Right lobe of liver (tissue), 6 donors: ENCODE data around the gene FAM180B. TPM values are rescaled to one million over a fixed set of nuclear protein-coding genes. Genes with fewer than 3 reads are reported as not detected.

ENCODE experiments used
- ATAC-seq, 4 donors: fragments of 200-7000 bp; cut with Tn5 transposase; one replicate each; pipeline ENCODE4 v1.9.1; 2020; ENCODE audit warnings: mild to moderate bottlenecking in 4 of 4, moderate library complexity in 4 of 4
- DNase-seq, 3 donors: peaks; one replicate each; pipeline ENCODE4 v3.0.0-alpha.2; 2020
- H3K27ac ChIP-seq, 3 donors: fragments of 200-600 bp; one replicate each; pipeline ENCODE4 v1.8.0; 2022
- H3K27me3 ChIP-seq, 2 donors: fragments of 200-600 bp; one replicate each; pipeline ENCODE4 v1.8.0; 2022
- H3K36me3 ChIP-seq, 4 donors: fragments of 200-600 bp; sonication (generic) in 1 of 4; one replicate each; pipeline versions ENCODE4 v1.5.1 to v1.8.0; 2017 to 2022; ENCODE audit warnings: control low read depth in 1 of 4
- H3K4me1 ChIP-seq, 4 donors: fragments of 200-600 bp; sonication (generic) in 1 of 4; one replicate each; pipeline versions ENCODE4 v1.5.1 to v1.8.0; 2017 to 2022; ENCODE audit warnings: control low read depth in 1 of 4
- H3K4me3 ChIP-seq, 3 donors: fragments of 200-600 bp; one replicate each; pipeline ENCODE4 v1.8.0; 2022
- H3K9me3 ChIP-seq, 4 donors: fragments of 200-600 bp; sonication (generic) in 1 of 4; one replicate each; pipeline versions ENCODE4 v1.5.1 to v1.8.0; 2017 to 2022; ENCODE audit warnings: control low read depth in 1 of 4
- POLR2A ChIP-seq: fragments of 450-650 bp; IDR thresholded peaks from one replicate; pipeline ENCODE4 v1.6.1; 2017; ENCODE audit warnings: antibody characterized with exemption, mild to moderate bottlenecking
- WGBS: methylation state at CpG from one replicate; pipeline ENCODE4 v1.1.6; 2018; ENCODE audit warnings: low coverage, low lambda C conversion rate; ENCODE audit not compliant: insufficient coverage; ENCODE audit errors: missing lambda C conversion rate; 5-methylcytosine and 5-hydroxymethylcytosine counted together
- intact Hi-C, 2 donors: fragments of 100-400 bp; cut with DNase I; formaldehyde crosslinking; loops; one replicate each; pipeline versions ENCODE4 v1.11.2 to v1.14.1; 2022
- total RNA-seq, 6 experiments: library from RNA; depleted of rRNA in 2 of 6; stranded (reverse); fragments of >200 nt in 2 of 6; fragmentation: NEBNext Ultra II Directional in 3 of 6; extraction: Animal tissue kit (Norgen Biotek cat#: 25700) in 3 of 6; gene quantifications; one replicate each; pipeline versions ENCODE4 v1.1.0 to v1.2.4, GENCODE V29; 2016 to 2023
- TF ChIP-seq, protein P1 (sequence below), 4 donors: fragments of 200-600 bp in 3 of 4; fragments of 450-650 bp in 1 of 4; IDR thresholded peaks; one replicate each; pipeline versions ENCODE4 v1.5.1 to v1.8.0; 2016 to 2022; ENCODE audit warnings: antibody characterized with exemption in 4 of 4, mild to moderate bottlenecking in 2 of 4
- donor health status: DM: no; HTN: yes; CAD: no.
- donor health status: DM: no; HTN: no; CAD: no.
- donor health status: DM: no; HTN: no; CAD: no.
- donor health status: DM: no; HTN: yes; CAD: no.
- donor health status: DM: no; HTN: yes; CAD: no.

The FAM180B gene
- total RNA-seq, 6 experiments from 2014 or later = not detected

DNA sequence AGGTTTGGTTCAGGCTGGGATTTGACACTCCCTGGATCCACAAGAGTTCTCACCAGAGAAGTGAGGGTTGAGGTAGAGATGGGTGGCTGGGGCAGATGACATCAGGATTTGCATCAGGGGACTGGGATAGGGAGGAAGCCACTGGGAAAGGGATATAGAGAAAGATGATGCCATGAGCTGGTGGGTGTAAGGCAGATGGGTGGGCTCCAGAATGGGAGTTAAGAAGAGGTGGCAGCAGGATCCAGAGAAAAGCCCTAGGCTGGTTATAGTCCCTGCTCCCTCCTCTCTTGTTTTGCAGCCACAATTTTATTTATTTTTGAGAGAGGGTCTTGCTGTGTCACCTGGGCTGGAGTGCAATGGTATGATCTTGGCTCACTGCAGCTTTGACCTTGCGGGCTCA, 9.5 kb downstream of the FAM180B start:
- no CpG with 5 or more reads among the region's 1 CpG for WGBS
- Histone ChIP-seq H3K4me3 (no peak overlapping the region), H3K27ac (no peak overlapping the region), H3K9me3 (no peaks in the 10 kb centered on the region), H3K27me3 (peaks cover 0 to 9% of the 10 kb centered on the region in 2 donors), H3K4me1 (peaks cover 0 to 3% (median 0%) of the 10 kb centered on the region in 4 donors), H3K36me3 (no peaks in the 10 kb centered on the region)
- no peak for ATAC-seq
- TF ChIP-seq, protein P1, sequence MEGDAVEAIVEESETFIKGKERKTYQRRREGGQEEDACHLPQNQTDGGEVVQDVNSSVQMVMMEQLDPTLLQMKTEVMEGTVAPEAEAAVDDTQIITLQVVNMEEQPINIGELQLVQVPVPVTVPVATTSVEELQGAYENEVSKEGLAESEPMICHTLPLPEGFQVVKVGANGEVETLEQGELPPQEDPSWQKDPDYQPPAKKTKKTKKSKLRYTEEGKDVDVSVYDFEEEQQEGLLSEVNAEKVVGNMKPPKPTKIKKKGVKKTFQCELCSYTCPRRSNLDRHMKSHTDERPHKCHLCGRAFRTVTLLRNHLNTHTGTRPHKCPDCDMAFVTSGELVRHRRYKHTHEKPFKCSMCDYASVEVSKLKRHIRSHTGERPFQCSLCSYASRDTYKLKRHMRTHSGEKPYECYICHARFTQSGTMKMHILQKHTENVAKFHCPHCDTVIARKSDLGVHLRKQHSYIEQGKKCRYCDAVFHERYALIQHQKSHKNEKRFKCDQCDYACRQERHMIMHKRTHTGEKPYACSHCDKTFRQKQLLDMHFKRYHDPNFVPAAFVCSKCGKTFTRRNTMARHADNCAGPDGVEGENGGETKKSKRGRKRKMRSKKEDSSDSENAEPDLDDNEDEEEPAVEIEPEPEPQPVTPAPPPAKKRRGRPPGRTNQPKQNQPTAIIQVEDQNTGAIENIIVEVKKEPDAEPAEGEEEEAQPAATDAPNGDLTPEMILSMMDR (IDR thresholded peaks at IDR 0.05) = no peak
- TF ChIP-seq POLR2A = no peak
- no peak for DNase-seq
- intact Hi-C loops = no loop called here

DNA sequence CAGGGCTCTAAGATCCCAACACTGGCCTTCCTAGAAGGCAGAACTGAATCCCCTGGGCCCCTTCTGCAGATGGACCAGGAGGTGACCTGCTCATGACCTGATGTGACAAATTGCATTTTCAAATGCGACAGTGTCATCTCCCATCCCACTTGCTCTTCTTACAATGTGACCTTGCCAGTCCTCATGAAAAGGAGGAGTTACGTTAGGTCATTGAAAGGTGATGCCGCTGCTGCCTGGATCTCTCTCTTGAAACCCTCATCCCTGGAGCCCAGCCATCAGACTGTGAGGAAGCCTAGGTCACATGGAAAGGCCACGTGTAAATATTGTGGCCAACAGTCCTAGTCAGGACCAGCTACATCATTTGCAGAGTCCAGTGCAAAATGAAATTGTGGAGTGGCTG, 13.4 kb downstream of the FAM180B start:
- no peak for DNase-seq
- intact Hi-C loops = no loop called here
- ATAC-seq = peak in 1 of 4 donors; percentile 20

DNA sequence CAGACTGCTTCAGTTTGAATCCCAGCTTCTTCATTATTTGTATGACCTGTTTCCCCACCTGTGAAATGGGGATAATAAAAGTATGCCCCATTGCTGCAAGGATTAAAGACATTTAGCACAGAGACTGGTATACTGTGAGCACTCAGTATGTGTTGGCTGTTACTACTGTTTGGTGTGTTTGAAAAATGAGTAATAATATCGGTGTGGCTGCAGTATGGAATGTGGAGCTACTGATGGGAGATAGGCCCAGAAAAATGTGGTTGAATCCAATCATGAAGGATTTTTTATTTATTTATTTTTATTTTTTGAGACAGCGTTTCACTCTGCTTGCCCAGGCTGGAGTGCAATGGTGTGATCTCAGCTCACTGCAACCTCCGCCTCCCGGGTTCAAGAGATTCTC, 16.8 kb downstream of the FAM180B start:
- DNase-seq (no peak), ATAC-seq (no peak)
- H3K27ac ChIP-seq = no peak overlapping the region
- 93% methylated on average over 4 of the region's 4 CpGs for WGBS
- H3K4me3 ChIP-seq = no peak overlapping the region
- intact Hi-C loops = no loop called here
- no peak for TF ChIP-seq POLR2A
- TF ChIP-seq, protein P1 (IDR thresholded peaks at IDR 0.05) = no peak
- H3K9me3 ChIP-seq = no peaks in the 10 kb centered on the region
- H3K27me3 ChIP-seq = no peaks in the 10 kb centered on the region
- no peaks in the 10 kb centered on the region for H3K4me1 ChIP-seq
- H3K36me3 ChIP-seq = no peaks in the 10 kb centered on the region

More for the DNA sequence above, 13.4 kb downstream of the FAM180B start:
- H3K9me3 ChIP-seq = no peaks in the 10 kb centered on the region
- TF ChIP-seq, protein P1 (IDR thresholded peaks at IDR 0.05) = no peak
- no peak for TF ChIP-seq POLR2A
- no peaks in the 10 kb centered on the region for H3K36me3 ChIP-seq
- H3K27ac ChIP-seq = no peak overlapping the region
- no peak overlapping the region for H3K4me3 ChIP-seq
- no peaks in the 10 kb centered on the region for H3K27me3 ChIP-seq
- 61% methylated on average over 3 of the region's 4 CpGs for WGBS
- H3K4me1 ChIP-seq = no peaks in the 10 kb centered on the region

DNA sequence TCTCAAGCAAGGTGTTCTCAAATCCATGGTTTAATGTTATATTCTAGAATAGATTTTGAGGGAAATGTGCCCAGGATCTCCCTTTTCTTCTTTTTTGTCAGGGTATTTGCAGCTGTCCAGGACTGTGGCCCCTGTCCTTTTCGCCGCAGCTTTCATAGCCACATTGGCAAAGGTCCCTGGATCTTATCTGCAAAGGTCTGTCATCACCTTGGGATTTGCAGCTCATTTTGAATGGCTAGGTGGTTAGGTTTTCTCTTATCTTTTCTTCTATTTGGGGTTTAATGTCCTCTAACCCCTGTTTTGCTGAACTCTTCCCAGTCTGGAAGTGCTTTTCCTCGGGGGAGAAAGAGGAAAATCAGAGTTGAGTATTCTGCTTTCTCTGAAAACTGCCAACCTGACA, 19.4 kb downstream of the FAM180B start:
- no peak for TF ChIP-seq POLR2A
- TF ChIP-seq, protein P1 (IDR thresholded peaks at IDR 0.05) = no peak
- Histone ChIP-seq H3K27ac (no peak overlapping the region), H3K4me1 (no peaks in the 10 kb centered on the region), H3K9me3 (no peaks in the 10 kb centered on the region), H3K36me3 (peaks cover 0 to 4% (median 0%) of the 10 kb centered on the region in 4 donors), H3K27me3 (no peaks in the 10 kb centered on the region), H3K4me3 (no peak overlapping the region)
- no peak for DNase-seq
- 52% methylated on average over 3 of the region's 3 CpGs for WGBS
- no peak for ATAC-seq
- intact Hi-C loops = no loop called here

DNA sequence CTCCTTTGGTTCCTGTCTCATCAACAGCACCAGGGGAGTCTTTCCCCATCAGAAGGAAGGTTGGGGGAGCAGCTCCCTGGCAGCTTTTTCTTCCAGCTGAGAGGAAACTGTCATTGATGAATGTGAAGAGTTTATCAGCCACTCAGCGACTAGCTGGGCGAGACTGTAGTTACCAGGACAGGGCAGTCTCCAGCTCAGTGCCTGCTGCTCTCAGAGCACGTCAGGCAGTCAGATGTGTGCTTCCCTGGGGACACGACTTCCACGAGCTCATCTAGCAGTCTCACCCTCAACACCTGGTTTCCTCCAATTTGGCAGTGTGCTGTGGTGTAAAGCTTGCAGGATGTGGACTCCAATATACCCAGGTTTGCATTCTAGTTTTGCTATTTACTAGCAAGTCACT, 20.3 kb downstream of the FAM180B start:
- Histone ChIP-seq H3K27me3 (no peaks in the 10 kb centered on the region), H3K4me1 (no peaks in the 10 kb centered on the region), H3K27ac (no peak overlapping the region), H3K36me3 (peaks cover 0 to 8% (median 0%) of the 10 kb centered on the region in 4 donors), H3K9me3 (no peaks in the 10 kb centered on the region), H3K4me3 (no peak overlapping the region)
- ATAC-seq (no peak), DNase-seq (no peak)
- intact Hi-C loops = no loop called here
- TF ChIP-seq POLR2A = no peak
- TF ChIP-seq, protein P1 (IDR thresholded peaks at IDR 0.05) = no peak
- WGBS = 50% methylated on average over 2 of the region's 5 CpGs
